HEK293 (cell line): ENCODE results near the gene ITPR2.

Experiments
- CTCF ChIA-PET: fragments of 350-600 bp; formaldehyde crosslinking; extraction: SDS; loops from one replicate; lab custom pipeline; 2021; ENCODE audit warnings: antibody characterized with exemption; lab: Yijun Ruan, JAX
- POLR2A ChIA-PET: fragments of 300-600 bp; formaldehyde crosslinking; extraction: SDS; loops from one replicate; lab custom pipeline; 2020; ENCODE audit warnings: antibody characterized with exemption, inconsistent platforms; lab: Yijun Ruan, JAX
- H3K27ac ChIP-seq: fragments of 200-500 bp; sonication (Bioruptor generic); 2 replicates; pipeline ENCODE4 v1.5.1; 2014; ENCODE audit warnings: low read depth, low read length, control low read depth, inconsistent platforms; ENCODE audit errors: extremely low read depth
- H3K36me3 ChIP-seq, 2 experiments: fragments of 200-500 bp in 1 of 2; sonication (Bioruptor generic) in 1 of 2; 1 replicate in 1 of 2; 2 replicates in 1 of 2; pipeline ENCODE4 v1.5.1; 2014 to 2017; ENCODE audit warnings: inconsistent platforms in 2 of 2, low read length in 2 of 2; ENCODE audit not compliant: control insufficient read depth in 2 of 2, insufficient read depth in 1 of 2
- H3K4me1 ChIP-seq: fragments of 200-500 bp; sonication (Bioruptor generic); 2 replicates; pipeline ENCODE4 v1.5.1; 2014; ENCODE audit warnings: mild to moderate bottlenecking, low read length, inconsistent platforms; ENCODE audit not compliant: control insufficient read depth, insufficient read depth
- H3K4me3 ChIP-seq: 2 replicates; pipeline ENCODE4 v1.5.1; 2011; ENCODE audit warnings: low read depth, mild to moderate bottlenecking, control low read depth, low read length, moderate library complexity
- H3K9me3 ChIP-seq: fragments of 200-500 bp; sonication (Bioruptor generic); 2 replicates; pipeline ENCODE4 v1.5.1; 2014; ENCODE audit warnings: low read depth, low read length, inconsistent platforms; ENCODE audit not compliant: control insufficient read depth, insufficient read depth
- AEBP2 ChIP-seq: fragments of 450-650 bp; formaldehyde crosslinking; IDR thresholded peaks from 2 replicates; pipeline ENCODE4 v1.5.1; 2016; ENCODE audit warnings: missing biosample characterization, missing genetic modification characterization, borderline replicate concordance
- EGR2 ChIP-seq: fragments of 450-650 bp; formaldehyde crosslinking; IDR thresholded peaks from 2 replicates; pipeline ENCODE4 v1.5.1; 2016; ENCODE audit warnings: low read depth, missing biosample characterization, missing genetic modification characterization
- REPIN1 ChIP-seq: fragments of 450-650 bp; formaldehyde crosslinking; IDR thresholded peaks from 2 replicates; pipeline ENCODE4 v1.5.1; 2017; ENCODE audit warnings: missing biosample characterization, missing genetic modification characterization, low read depth
- ZBTB21 ChIP-seq: fragments of 450-650 bp; formaldehyde crosslinking; IDR thresholded peaks from 2 replicates; pipeline ENCODE4 v1.5.1; 2017; ENCODE audit warnings: missing biosample characterization, missing genetic modification characterization
- ZEB2 ChIP-seq: fragments of 450-650 bp; formaldehyde crosslinking; IDR thresholded peaks from 2 replicates; pipeline ENCODE4 v1.5.1; 2016; ENCODE audit warnings: missing biosample characterization, missing genetic modification characterization
- ZFHX2 ChIP-seq: fragments of 450-650 bp; formaldehyde crosslinking; conservative IDR thresholded peaks from 2 replicates; pipeline ENCODE4 v1.5.1; 2016; ENCODE audit warnings: missing biosample characterization, missing genetic modification characterization
- ZFP69B ChIP-seq: fragments of 450-650 bp; formaldehyde crosslinking; IDR thresholded peaks from 2 replicates; pipeline ENCODE4 v1.5.1; 2016; ENCODE audit warnings: missing biosample characterization, missing genetic modification characterization
- ZNF146 ChIP-seq: fragments of 450-650 bp; formaldehyde crosslinking; IDR thresholded peaks from 2 replicates; pipeline ENCODE4 v1.5.1; 2016; ENCODE audit warnings: missing biosample characterization, missing genetic modification characterization
- ZNF211 ChIP-seq: fragments of 450-650 bp; formaldehyde crosslinking; IDR thresholded peaks from 2 replicates; pipeline ENCODE4 v1.5.1; 2016; ENCODE audit warnings: low read depth, missing biosample characterization, missing genetic modification characterization
- ZNF274 ChIP-seq, 2 experiments: fragments of 200-500 bp in 1 of 2; fragments of 450-650 bp in 1 of 2; sonication (Bioruptor generic) in 1 of 2; formaldehyde crosslinking in 1 of 2; IDR thresholded peaks; 2 replicates each; pipeline versions ENCODE4 v1.5.1 to v1.6.1; 2014 to 2016; ENCODE audit warnings: borderline replicate concordance in 1 of 2, inconsistent platforms in 1 of 2, low read length in 1 of 2, missing biosample characterization in 1 of 2, missing genetic modification characterization in 1 of 2
- ZNF292 ChIP-seq: fragments of 450-650 bp; formaldehyde crosslinking; IDR thresholded peaks from 2 replicates; pipeline ENCODE4 v1.5.1; 2016; ENCODE audit warnings: low read depth, missing biosample characterization, missing genetic modification characterization, borderline replicate concordance
- ZNF302 ChIP-seq: fragments of 450-650 bp; formaldehyde crosslinking; IDR thresholded peaks from 2 replicates; pipeline ENCODE4 v1.5.1; 2016; ENCODE audit warnings: missing biosample characterization, missing genetic modification characterization, low read depth
- ZNF311 ChIP-seq: fragments of 450-650 bp; formaldehyde crosslinking; IDR thresholded peaks from 2 replicates; pipeline ENCODE4 v1.5.1; 2017; ENCODE audit warnings: missing biosample characterization, missing genetic modification characterization, borderline replicate concordance
- ZNF341 ChIP-seq: fragments of 450-650 bp; formaldehyde crosslinking; IDR thresholded peaks from 2 replicates; pipeline ENCODE4; 2016; ENCODE audit warnings: low read depth, missing biosample characterization, missing genetic modification characterization
- ZNF473 ChIP-seq: fragments of 450-650 bp; formaldehyde crosslinking; IDR thresholded peaks from 2 replicates; pipeline ENCODE4 v1.5.1; 2017; ENCODE audit warnings: missing biosample characterization, missing genetic modification characterization
- ZNF529 ChIP-seq: fragments of 450-650 bp; formaldehyde crosslinking; IDR thresholded peaks from 2 replicates; pipeline ENCODE4 v1.5.1; 2017; ENCODE audit warnings: missing genetic modification characterization, missing biosample characterization; ENCODE audit not compliant: insufficient replicate concordance
- ZNF548 ChIP-seq: fragments of 450-650 bp; formaldehyde crosslinking; IDR thresholded peaks from 2 replicates; pipeline ENCODE4 v1.5.1; 2016; ENCODE audit warnings: missing biosample characterization, missing genetic modification characterization
- ZNF549 ChIP-seq: fragments of 450-650 bp; IDR thresholded peaks from 2 replicates; pipeline ENCODE4 v1.5.1; 2018; ENCODE audit warnings: missing biosample characterization, missing genetic modification characterization, mild to moderate bottlenecking, inconsistent platforms, moderate library complexity
- ZNF664 ChIP-seq: fragments of 450-650 bp; formaldehyde crosslinking; IDR thresholded peaks from 2 replicates; pipeline ENCODE4 v1.5.1; 2016; ENCODE audit warnings: missing biosample characterization, missing genetic modification characterization
- ZNF670 ChIP-seq: fragments of 450-650 bp; formaldehyde crosslinking; IDR thresholded peaks from 2 replicates; pipeline ENCODE4 v1.5.1; 2016; ENCODE audit warnings: missing biosample characterization, missing genetic modification characterization, low read depth
- ZNF792 ChIP-seq: fragments of 450-650 bp; formaldehyde crosslinking; IDR thresholded peaks from 2 replicates; pipeline ENCODE4 v1.5.1; 2016; ENCODE audit warnings: missing biosample characterization, missing genetic modification characterization

Gene ITPR2

GRCh38 chr12:26535826-26536225, 297.2 kb downstream of the ITPR2 start:
- H3K4me3 ChIP-seq: no peak overlapping the region
- CTCF ChIA-PET: interaction anchor here (0.6 to 1.1 kb wide), 3 partner anchors 8 to 23 kb away, joined by 3 read pairs; no protein-coding TSS in a partner anchor
- no peak overlapping the region for H3K27ac ChIP-seq
- POLR2A ChIA-PET: no interaction called here
- no peak for TF ChIP-seq ZNF664 (tag by site-specific recombination)
- TF ChIP-seq ZNF146 (tag by site-specific recombination): no peak
- no peak for TF ChIP-seq ZBTB21 (tag by site-specific recombination)
- TF ChIP-seq AEBP2 (tag by site-specific recombination): no peak
- H3K36me3 ChIP-seq: no peaks in the 10 kb centered on the region
- H3K9me3 ChIP-seq: no peaks in the 10 kb centered on the region
- H3K4me1 ChIP-seq: no peaks in the 10 kb centered on the region

GRCh38 chr12:26534071-26534470, 298.9 kb downstream of the ITPR2 start:
- H3K9me3 ChIP-seq: no peaks in the 10 kb centered on the region
- no peak overlapping the region for H3K27ac ChIP-seq
- CTCF ChIA-PET: interaction anchor here (0.6 kb wide), 1 partner anchor 526 kb away, joined by 3 read pairs; no protein-coding TSS in a partner anchor
- no peaks in the 10 kb centered on the region for H3K4me1 ChIP-seq
- H3K36me3 ChIP-seq: no peaks in the 10 kb centered on the region
- no peak for TF ChIP-seq ZNF529 (tag by site-specific recombination)
- TF ChIP-seq ZNF274 (IDR thresholded peaks at IDR 0.05; ENCODE audit: low read length): no peak
- no peak for TF ChIP-seq ZNF274 (tag by site-specific recombination; IDR thresholded peaks at IDR 0.05; ENCODE audit: borderline replicate concordance)
- no peak for TF ChIP-seq ZNF670 (tag by site-specific recombination)
- POLR2A ChIA-PET: no interaction called here
- no peak overlapping the region for H3K4me3 ChIP-seq

GRCh38 chr12:26533211-26533610, 299.8 kb downstream of the ITPR2 start:
- CTCF ChIA-PET: interaction anchor here (0.7 kb wide), 1 partner anchor 19 kb away, joined by 3 read pairs; no protein-coding TSS in a partner anchor
- H3K36me3 ChIP-seq: no peaks in the 10 kb centered on the region
- no peak overlapping the region for H3K27ac ChIP-seq
- H3K4me1 ChIP-seq: no peaks in the 10 kb centered on the region
- POLR2A ChIA-PET: no interaction called here
- H3K9me3 ChIP-seq: no peaks in the 10 kb centered on the region
- H3K4me3 ChIP-seq: no peak overlapping the region
- no peak for TF ChIP-seq ZNF473
- no peak for TF ChIP-seq REPIN1 (tag by site-specific recombination)
- no peak for TF ChIP-seq ZNF548 (tag by site-specific recombination)
- no peak for TF ChIP-seq ZNF549 (tag by site-specific recombination)
- TF ChIP-seq ZNF211 (tag by site-specific recombination): no peak

GRCh38 chr12:26530461-26530860, 302.5 kb downstream of the ITPR2 start:
- Histone ChIP-seq H3K27ac (no peak overlapping the region), H3K9me3 (no peaks in the 10 kb centered on the region), H3K36me3 (no peaks in the 10 kb centered on the region), H3K4me1 (no peaks in the 10 kb centered on the region), H3K4me3 (no peak overlapping the region)
- ChIA-PET POLR2A (no interaction called here), CTCF (interaction anchor here (0.5 to 0.7 kb wide), 3 partner anchors 9 to 360 kb away, joined by 3 to 4 read pairs (median 3); no protein-coding TSS in a partner anchor)
- no peak for TF ChIP-seq ZFP69B (tag by site-specific recombination)
- TF ChIP-seq ZFHX2: no peak
- TF ChIP-seq ZEB2: no peak
- no peak for TF ChIP-seq ZNF341 (tag by site-specific recombination)
- TF ChIP-seq ZNF311 (tag by site-specific recombination): no peak
- TF ChIP-seq EGR2 (tag by site-specific recombination): no peak
- TF ChIP-seq ZNF302 (tag by site-specific recombination): no peak
- TF ChIP-seq ZNF792 (tag by site-specific recombination): no peak
- TF ChIP-seq ZNF292: no peak
